ENCODE results near the gene LRRC8E.

DNA sequence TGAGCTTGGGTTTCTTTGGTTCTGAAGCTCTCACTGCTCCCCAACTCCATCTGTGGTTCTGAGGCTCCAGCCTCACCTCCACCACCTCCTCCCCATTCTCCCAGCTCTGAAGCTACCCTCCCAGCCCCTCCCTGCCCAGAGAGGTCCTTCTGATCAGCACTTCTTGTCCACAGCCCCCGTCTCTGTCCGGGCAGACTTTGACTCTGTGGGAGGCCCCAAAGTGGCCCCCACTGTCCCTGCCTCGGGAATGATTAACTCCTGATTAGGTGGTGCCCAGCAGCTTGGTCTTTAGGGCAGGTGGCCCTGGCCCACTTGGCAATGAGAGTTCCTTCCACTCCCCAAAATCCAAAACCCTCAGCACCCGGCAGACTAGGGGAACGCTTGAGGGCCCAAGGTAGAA, 43.9 kb upstream of the LRRC8E start:
- TF ChIP-seq, protein P1, sequence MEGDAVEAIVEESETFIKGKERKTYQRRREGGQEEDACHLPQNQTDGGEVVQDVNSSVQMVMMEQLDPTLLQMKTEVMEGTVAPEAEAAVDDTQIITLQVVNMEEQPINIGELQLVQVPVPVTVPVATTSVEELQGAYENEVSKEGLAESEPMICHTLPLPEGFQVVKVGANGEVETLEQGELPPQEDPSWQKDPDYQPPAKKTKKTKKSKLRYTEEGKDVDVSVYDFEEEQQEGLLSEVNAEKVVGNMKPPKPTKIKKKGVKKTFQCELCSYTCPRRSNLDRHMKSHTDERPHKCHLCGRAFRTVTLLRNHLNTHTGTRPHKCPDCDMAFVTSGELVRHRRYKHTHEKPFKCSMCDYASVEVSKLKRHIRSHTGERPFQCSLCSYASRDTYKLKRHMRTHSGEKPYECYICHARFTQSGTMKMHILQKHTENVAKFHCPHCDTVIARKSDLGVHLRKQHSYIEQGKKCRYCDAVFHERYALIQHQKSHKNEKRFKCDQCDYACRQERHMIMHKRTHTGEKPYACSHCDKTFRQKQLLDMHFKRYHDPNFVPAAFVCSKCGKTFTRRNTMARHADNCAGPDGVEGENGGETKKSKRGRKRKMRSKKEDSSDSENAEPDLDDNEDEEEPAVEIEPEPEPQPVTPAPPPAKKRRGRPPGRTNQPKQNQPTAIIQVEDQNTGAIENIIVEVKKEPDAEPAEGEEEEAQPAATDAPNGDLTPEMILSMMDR (IDR thresholded peaks at IDR 0.05; ENCODE audit: insufficient read depth, low read depth, low read length): no peak
- TF ChIP-seq EZH2 (IDR thresholded peaks at IDR 0.05; ENCODE audit: insufficient read depth, low read length): no peak

Data from astrocyte (in vitro differentiated cells and primary cell).